ENCODE measurements around the gene BRCA2.

GRCh38 chr13:32423592-32423991 lies 108.3 kb downstream of the BRCA2 start:
- no peak for TF ChIP-seq POLR2AphosphoS5 (IDR thresholded peaks at IDR 0.05; ENCODE audit: insufficient read depth in 1 of 2, low read depth in 1 of 2)
- TF ChIP-seq CTCF (IDR thresholded peaks at IDR 0.05), result no peak

Measured in vagina (tissue), 2 donors.